GM18502 (cell line): ENCODE data around the gene PELI2.

Experiments
- ATAC-seq: cut with Tn5 transposase; IDR thresholded peaks from one replicate; pipeline ENCODE4 v1.9.1; 2021; ENCODE audit warnings: mild to moderate bottlenecking; ENCODE audit not compliant: unreplicated experiment, poor library complexity

PELI2 gene

GRCh38 chr14:56282179-56282578 is 164.0 kb downstream of the PELI2 start:
- ATAC-seq = no peak

GRCh38 chr14:56284641-56285040 is 166.4 kb downstream of the PELI2 start:
- no peak for ATAC-seq

- ATAC-seq = no peak
Measured at GRCh38 chr14:56289155-56289554, 170.9 kb downstream of the PELI2 start.

GRCh38 chr14:56290195-56290594 is 172.0 kb downstream of the PELI2 start:
- ATAC-seq = no peak

GRCh38 chr14:56292970-56293369 is 174.8 kb downstream of the PELI2 start:
- no peak for ATAC-seq

GRCh38 chr14:56293506-56293905 is 175.3 kb downstream of the PELI2 start:
- ATAC-seq = no peak

GRCh38 chr14:56294128-56294527 is 175.9 kb downstream of the PELI2 start:
- ATAC-seq = peak; percentile 79

GRCh38 chr14:56295743-56296142 is 177.5 kb downstream of the PELI2 start:
- no peak for ATAC-seq

- no peak for ATAC-seq
Measured at GRCh38 chr14:56297449-56297848, 179.2 kb downstream of the PELI2 start.

GRCh38 chr14:56299306-56299984 is 181.2 kb downstream of the PELI2 start:
- ATAC-seq = no peak

GRCh38 chr14:56300495-56300894 is 182.3 kb downstream of the PELI2 start:
- no peak for ATAC-seq

- ATAC-seq = no peak
Measured at GRCh38 chr14:56304456-56304855, 186.2 kb downstream of the PELI2 start.

GRCh38 chr14:56309198-56309597 is 191.0 kb downstream of the PELI2 start:
- no peak for ATAC-seq

- ATAC-seq = no peak
Measured at GRCh38 chr14:56310643-56311042, 192.4 kb downstream of the PELI2 start.

GRCh38 chr14:56313789-56314188 is 195.6 kb downstream of the PELI2 start:
- no peak for ATAC-seq

GRCh38 chr14:56318393-56319115 is 200.3 kb downstream of the PELI2 start:
- no peak for ATAC-seq

GRCh38 chr14:56321861-56322260 is 203.7 kb downstream of the PELI2 start:
- ATAC-seq = no peak

- ATAC-seq = no peak
Measured at GRCh38 chr14:56322531-56322930, 204.3 kb downstream of the PELI2 start.

- ATAC-seq = no peak
Measured at GRCh38 chr14:56324454-56324853, 206.2 kb downstream of the PELI2 start.

GRCh38 chr14:56324856-56325699 is 206.9 kb downstream of the PELI2 start:
- ATAC-seq = no peak

GRCh38 chr14:56328021-56328420 is 209.8 kb downstream of the PELI2 start:
- no peak for ATAC-seq
